LHCN-M2 (cell line): Measurements from ENCODE around the gene ENTR1. TPM values are rescaled to one million over a fixed set of nuclear protein-coding genes. Genes with fewer than 3 reads are reported as not detected.
A peak's percentile ranks its signal among the peaks of the same experiment; 100 is the strongest.

Experiments used
- DNase-seq: peaks from one replicate; pipeline ENCODE4 v3.0.0-alpha.2; 2012; ENCODE audit warnings: low read depth
- total RNA-seq: library from RNA; depleted of rRNA; stranded (reverse); fragments of >200 nt; gene quantifications from 2 replicates; pipeline ENCODE4 v1.2.3, GENCODE V29; 2014

Gene ENTR1
- total RNA-seq, 1 experiment from 2014 or later, result 66.5 TPM

DNA sequence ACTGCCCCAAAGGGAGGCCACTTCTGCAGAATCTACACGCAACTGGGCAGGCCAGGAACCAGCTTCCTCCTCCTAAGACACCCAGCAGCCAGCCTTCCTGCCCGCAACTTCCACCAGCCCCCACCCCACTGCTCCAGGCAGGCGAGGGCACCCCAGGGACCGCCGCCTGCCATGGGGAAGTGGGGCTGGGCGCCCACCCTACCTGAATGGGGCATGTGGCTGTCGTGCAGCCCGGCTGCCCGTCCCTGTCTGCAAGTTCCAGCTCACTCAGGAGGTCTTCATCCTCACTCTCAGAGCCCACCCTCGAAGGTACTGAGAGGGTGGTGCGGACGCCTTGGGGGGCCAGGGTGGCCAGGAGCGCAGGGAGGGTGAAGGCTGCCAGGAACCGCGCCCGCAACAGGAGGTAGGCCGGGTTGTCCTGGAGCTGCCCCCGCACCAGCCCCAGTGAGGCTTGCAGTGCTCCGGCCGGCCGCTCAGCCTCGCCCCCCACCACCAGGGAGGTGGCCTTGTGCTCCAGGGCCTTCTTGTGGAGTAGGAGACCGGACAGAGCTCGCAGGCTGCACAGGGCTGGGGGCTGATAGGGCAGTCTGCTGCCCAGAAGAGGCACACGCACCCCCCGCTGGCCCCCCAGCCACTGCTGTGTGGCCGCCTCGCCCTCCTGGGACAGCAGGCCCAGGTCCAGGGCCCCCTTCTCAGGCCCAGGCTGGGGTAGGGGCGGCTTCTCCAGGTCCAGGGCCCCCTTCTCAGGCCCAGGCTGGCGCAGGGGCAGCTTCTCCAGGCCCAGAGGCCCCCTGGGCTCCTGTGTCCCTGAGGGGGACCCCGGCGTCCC is 32.9 kb downstream of the ENTR1 start:
- DNase-seq, result no peak

GRCh38 chr9:136376457-136376856 is 34.0 kb downstream of the ENTR1 start:
- DNase-seq, result no peak

DNA sequence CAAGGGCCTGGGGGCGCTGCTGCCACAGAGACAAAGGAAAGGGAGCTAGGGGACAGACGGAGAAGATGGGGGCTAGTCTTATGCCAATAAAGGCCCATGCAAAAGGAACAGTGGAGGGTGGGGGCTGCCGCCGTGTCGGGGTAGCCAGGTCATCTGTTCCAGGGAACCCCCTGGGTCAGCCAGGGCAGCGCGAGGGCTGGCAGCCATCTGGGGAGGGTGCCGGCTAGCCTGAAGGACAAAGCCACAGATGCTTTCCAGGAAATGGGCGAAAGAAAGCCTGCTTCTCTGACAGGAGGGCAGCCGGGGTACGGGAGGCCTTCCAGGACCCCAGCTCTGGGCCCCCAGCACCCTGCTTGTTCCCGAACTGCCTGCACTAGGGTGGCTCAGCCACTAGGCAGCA is 35.3 kb downstream of the ENTR1 start:
- no peak for DNase-seq

DNA sequence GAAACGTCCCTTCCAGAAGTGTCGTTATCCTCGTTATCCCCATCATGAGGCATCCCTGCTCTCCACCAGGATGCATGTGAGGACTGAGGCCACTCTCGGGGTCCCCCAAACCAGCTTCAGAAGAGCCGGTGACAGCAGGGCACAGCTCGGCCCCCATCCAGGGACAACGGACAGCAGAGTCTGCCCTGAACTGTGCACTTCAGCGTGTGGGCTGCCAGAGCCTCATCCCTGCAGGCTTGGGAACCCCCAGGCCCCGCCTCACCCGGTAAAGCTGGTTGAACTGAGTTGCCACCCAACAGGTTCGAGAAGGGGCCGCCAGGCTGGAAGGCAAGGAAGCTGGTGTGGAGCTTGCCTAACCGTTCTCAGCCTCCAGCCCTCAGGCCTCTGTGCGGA is 36.2 kb downstream of the ENTR1 start:
- no peak for DNase-seq

DNA sequence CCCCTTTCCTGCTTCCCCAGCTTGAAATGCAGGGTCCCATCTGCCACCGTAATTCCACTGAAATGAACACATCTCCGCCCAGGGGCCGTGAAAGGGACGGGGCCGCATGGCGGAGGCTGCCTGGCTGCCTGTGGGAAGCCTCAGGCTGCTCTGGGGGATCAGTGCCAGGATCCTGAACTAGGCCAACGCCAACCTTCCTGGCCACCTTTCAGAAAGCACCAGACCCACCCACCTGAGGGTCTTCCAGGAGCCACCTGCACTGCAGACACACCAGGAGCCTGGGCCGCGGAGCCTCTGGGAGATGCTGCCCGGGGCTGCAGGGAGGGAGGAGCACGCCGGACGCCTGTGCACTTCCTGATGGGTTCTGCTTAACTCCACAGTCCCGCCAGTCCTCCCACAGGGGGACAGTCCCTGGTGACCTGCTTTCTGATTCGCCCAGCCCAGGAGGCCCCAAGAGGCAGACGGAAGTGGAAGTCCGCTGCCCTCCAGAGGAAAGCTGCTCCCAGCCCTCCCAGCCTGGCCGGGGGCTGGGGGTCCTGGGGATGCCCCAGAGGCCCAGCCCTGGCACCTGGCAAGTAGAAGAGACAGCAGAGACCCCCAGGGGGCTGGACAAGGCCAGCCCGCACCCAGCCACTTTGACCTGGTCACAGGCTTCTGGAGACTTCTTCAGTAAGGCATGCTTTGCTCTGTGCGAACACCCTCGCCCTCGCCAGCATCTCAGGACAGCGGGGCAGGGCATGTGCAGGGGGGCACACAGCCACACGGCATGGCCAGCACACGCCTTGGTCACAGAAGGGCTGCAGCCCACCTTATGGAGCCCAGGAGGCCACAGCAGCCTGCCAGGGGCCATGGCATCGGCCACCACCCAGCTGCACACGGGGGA is 36.9 kb downstream of the ENTR1 start, which contains the start of gene CARD9:
TSS of gene CARD9 (minus strand) at position 370 of the 883 bp plus-strand sequence. CDS start 1,591 bp downstream, outside the sequence.
- no peak for DNase-seq

GRCh38 chr9:136372561-136373299 is 37.7 kb downstream of the ENTR1 start:
- peak; percentile 85 for DNase-seq

GRCh38 chr9:136372006-136372405 is 38.4 kb downstream of the ENTR1 start:
- no peak for DNase-seq

GRCh38 chr9:136371533-136371880 is 38.9 kb downstream of the ENTR1 start:
- no peak for DNase-seq

GRCh38 chr9:136370687-136371532 is 39.5 kb downstream of the ENTR1 start:
- no peak for DNase-seq

- no peak for DNase-seq
Measured at GRCh38 chr9:136370037-136370436, 40.4 kb downstream of the ENTR1 start.

GRCh38 chr9:136368190-136368589 is 42.2 kb downstream of the ENTR1 start:
- DNase-seq, result no peak

DNA sequence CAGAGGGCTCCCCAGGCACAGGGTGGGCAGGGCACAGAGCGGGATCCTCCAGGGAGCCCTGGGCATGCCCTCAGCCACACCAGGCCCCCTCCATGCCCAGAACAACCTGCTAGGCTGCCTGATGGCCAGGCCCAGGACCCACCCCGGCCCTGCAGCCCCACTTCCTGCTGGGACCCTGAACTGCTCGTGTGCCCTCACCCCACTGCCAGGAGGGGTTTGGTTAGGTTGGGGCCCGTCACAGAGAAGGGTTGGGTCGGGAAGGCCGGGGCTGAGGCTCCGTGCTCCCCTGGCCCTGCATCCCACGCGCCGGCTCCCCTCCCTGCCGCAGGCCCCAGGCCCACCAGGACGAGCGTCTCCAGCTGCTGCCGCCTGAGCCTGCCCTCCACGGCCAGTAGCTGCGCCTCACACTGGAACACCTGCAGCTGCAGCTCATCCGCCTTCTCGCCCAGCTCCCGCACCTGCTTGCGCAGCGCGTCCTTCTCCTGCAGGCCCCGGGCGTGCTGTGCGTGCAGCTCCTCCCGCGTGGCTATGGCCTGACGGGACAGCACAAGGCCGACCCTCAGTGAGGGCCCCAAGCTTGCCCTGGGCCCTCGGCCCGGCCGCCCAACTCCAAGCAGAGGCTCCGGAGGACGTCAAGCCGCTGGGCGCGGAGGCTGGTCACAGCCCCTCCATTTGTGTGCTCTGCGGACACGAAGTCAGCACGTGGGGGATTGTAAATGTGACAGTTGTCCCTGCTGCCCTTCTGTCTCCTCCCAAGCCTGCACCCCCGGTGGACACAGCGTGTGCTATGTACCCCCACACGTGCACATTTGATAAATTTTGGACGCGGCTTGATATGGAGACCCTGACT is 42.9 kb downstream of the ENTR1 start:
- DNase-seq, result no peak

GRCh38 chr9:136366826-136367225 is 43.6 kb downstream of the ENTR1 start:
- DNase-seq, result no peak

GRCh38 chr9:136365775-136366222 is 44.6 kb downstream of the ENTR1 start:
- DNase-seq, result no peak

GRCh38 chr9:136364942-136365774 is 45.3 kb downstream of the ENTR1 start:
- DNase-seq, result no peak

GRCh38 chr9:136363949-136364748 is 46.3 kb downstream of the ENTR1 start:
- no peak for DNase-seq

DNA sequence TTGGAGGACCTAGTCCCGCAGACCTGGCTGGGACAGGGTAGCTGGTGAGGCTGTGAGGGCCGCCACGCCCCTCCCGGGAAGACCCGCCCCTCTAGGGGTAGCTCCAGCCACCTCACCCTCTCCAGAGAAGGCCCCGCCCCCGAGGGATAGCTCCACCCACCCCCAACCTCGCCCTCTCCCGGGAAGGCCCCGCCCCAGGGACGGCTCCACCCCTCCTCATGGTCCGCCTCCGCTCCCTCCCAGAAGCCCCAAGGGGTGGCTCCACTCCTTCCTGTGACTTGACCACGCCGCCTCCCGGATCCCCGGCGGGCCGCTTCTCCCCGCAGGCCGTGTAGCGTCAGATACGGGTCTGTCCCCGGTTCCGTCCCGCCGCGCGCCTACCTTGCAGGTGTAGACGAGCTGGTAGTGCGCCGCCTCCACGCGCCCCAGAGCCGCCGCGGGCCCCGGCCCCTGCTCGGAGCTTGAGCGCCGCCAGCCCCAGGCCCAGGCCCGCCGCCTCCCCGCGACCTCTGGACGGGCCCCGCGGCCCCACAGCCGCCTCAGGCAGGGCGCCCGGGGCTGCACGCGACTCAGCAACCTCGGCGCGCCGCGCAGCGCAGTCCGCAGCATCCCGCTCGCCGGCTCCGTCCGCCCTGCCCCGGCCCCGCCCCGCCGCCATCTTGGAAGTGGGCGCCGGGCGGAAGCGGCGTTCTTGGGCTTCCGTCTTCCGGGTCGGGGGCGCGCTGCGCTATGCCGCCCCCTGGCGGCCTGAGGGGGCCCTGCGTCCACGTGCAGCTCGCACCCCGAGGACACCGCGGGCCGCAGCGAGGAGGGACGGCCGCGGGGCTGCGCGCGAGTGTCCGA is 47.1 kb downstream of the ENTR1 start, which contains the start of gene DNLZ:
TSS of gene DNLZ (minus strand) at position 639 of the 843 bp plus-strand sequence. CDS start at position 609, 30 bp downstream.
- peak; percentile 91 for DNase-seq
